ENCODE measurements around the gene GPR31. TPM values are rescaled to one million over a fixed set of nuclear protein-coding genes. Genes with fewer than 3 reads are reported as not detected.
"Not testable (repeated sequence)": the region's sequence is repeated elsewhere in the genome, so short reads cannot be mapped to it uniquely, and the experiment has no call there.

The GPR31 gene
- total RNA-seq, 2 donors from 2014 or later = not detected

DNA sequence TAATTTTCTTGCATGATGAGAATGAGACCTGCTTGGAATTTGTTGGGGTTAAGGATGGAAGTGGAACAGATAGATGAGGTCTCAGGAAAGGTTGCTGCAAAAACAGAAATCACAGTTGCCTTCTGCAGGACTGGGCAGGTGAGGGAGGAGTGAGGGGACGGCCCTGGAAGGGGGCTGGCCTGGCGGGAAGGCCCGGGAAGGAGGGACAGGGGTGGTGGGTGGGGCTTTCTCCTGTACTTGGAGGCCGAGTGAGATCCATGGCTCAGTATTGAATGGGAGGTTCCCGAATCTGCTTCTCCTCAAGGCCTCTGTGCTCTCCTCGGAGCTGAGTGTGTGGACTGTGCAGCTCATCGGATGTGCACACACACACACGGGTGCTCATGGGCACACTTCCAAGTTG, 44.8 kb upstream of the GPR31 start:
- not testable (repeated sequence) for DNase-seq; H3K27me3 ChIP-seq (ENCODE audit: control insufficient read depth, insufficient read depth, low read length, poor library complexity, severe bottlenecking); H3K9me3 ChIP-seq (ENCODE audit: control insufficient read depth, low read length); H3K36me3 Mint-ChIP-seq (ENCODE audit: low read depth); H3K4me3 ChIP-seq (ENCODE audit: low read length); H3K27me3 Mint-ChIP-seq (ENCODE audit: insufficient read depth); H3K27ac Mint-ChIP-seq; H3K36me3 ChIP-seq (ENCODE audit: control insufficient read depth, insufficient read depth, low read length); H3K27ac ChIP-seq (ENCODE audit: low read depth, low read length); H3K9ac ChIP-seq (ENCODE audit: extremely low read depth, low read length, poor library complexity, severe bottlenecking); H3K4me1 Mint-ChIP-seq; H3K4me1 ChIP-seq (ENCODE audit: control insufficient read depth, insufficient read depth, low read length); H3K4me3 Mint-ChIP-seq; H3K9me3 Mint-ChIP-seq
- WGBS, 2 experiments (ENCODE audit: insufficient coverage in 1 of 2, insufficient read length in 1 of 2) = 63 to 82% methylated on average over 2 to 7 of the region's 8 CpGs

GRCh38 chr6:167200806-167201205, 43.0 kb upstream of the GPR31 start:
- Mint-ChIP-seq H3K4me1 (peaks cover 5% of the 10 kb centered on the region), H3K9me3 (no peaks in the 10 kb centered on the region), H3K4me3 (no peak overlapping the region), H3K36me3 (ENCODE audit: low read depth) (no peaks in the 10 kb centered on the region), H3K27ac (no peak overlapping the region), H3K27me3 (ENCODE audit: insufficient read depth) (no peaks in the 10 kb centered on the region)
- no peak overlapping the region for H3K27ac ChIP-seq (ENCODE audit: low read depth, low read length)
- TF ChIP-seq, protein P1, sequence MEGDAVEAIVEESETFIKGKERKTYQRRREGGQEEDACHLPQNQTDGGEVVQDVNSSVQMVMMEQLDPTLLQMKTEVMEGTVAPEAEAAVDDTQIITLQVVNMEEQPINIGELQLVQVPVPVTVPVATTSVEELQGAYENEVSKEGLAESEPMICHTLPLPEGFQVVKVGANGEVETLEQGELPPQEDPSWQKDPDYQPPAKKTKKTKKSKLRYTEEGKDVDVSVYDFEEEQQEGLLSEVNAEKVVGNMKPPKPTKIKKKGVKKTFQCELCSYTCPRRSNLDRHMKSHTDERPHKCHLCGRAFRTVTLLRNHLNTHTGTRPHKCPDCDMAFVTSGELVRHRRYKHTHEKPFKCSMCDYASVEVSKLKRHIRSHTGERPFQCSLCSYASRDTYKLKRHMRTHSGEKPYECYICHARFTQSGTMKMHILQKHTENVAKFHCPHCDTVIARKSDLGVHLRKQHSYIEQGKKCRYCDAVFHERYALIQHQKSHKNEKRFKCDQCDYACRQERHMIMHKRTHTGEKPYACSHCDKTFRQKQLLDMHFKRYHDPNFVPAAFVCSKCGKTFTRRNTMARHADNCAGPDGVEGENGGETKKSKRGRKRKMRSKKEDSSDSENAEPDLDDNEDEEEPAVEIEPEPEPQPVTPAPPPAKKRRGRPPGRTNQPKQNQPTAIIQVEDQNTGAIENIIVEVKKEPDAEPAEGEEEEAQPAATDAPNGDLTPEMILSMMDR (conservative IDR thresholded peaks at IDR 0.05) = no peak
- 92 to 95% methylated on average over 14 of the region's 14 CpGs for WGBS, 2 experiments (ENCODE audit: insufficient coverage in 1 of 2, insufficient read length in 1 of 2)
- H3K36me3 ChIP-seq (ENCODE audit: control insufficient read depth, insufficient read depth, low read length) = no peaks in the 10 kb centered on the region
- DNase-seq = peak; percentile 35
- H3K27me3 ChIP-seq (ENCODE audit: control insufficient read depth, insufficient read depth, low read length, poor library complexity, severe bottlenecking) = no peaks in the 10 kb centered on the region
- no peaks in the 10 kb centered on the region for H3K9me3 ChIP-seq (ENCODE audit: control insufficient read depth, low read length)
- no peak overlapping the region for H3K4me3 ChIP-seq (ENCODE audit: low read length)
- H3K4me1 ChIP-seq (ENCODE audit: control insufficient read depth, insufficient read depth, low read length) = no peaks in the 10 kb centered on the region
- no peak overlapping the region for H3K9ac ChIP-seq (ENCODE audit: extremely low read depth, low read length, poor library complexity, severe bottlenecking)

- not testable (repeated sequence) for H3K9ac ChIP-seq (ENCODE audit: extremely low read depth, low read length, poor library complexity, severe bottlenecking); H3K9me3 ChIP-seq (ENCODE audit: control insufficient read depth, low read length); H3K4me3 Mint-ChIP-seq; H3K27ac ChIP-seq (ENCODE audit: low read depth, low read length); H3K36me3 Mint-ChIP-seq (ENCODE audit: low read depth); H3K27me3 Mint-ChIP-seq (ENCODE audit: insufficient read depth); H3K36me3 ChIP-seq (ENCODE audit: control insufficient read depth, insufficient read depth, low read length); DNase-seq; H3K4me1 ChIP-seq (ENCODE audit: control insufficient read depth, insufficient read depth, low read length); H3K27ac Mint-ChIP-seq; H3K4me3 ChIP-seq (ENCODE audit: low read length); H3K4me1 Mint-ChIP-seq; H3K27me3 ChIP-seq (ENCODE audit: control insufficient read depth, insufficient read depth, low read length, poor library complexity, severe bottlenecking); H3K9me3 Mint-ChIP-seq
- WGBS, 2 experiments (ENCODE audit: insufficient coverage in 1 of 2, insufficient read length in 1 of 2) = 76% methylated on average over 3 of the region's 21 CpGs; no CpG with 5 or more reads in 1 of the 2 experiments
These were observed 38.3 kb upstream of the GPR31 start for GRCh38 chr6:167195941-167196610.

DNA sequence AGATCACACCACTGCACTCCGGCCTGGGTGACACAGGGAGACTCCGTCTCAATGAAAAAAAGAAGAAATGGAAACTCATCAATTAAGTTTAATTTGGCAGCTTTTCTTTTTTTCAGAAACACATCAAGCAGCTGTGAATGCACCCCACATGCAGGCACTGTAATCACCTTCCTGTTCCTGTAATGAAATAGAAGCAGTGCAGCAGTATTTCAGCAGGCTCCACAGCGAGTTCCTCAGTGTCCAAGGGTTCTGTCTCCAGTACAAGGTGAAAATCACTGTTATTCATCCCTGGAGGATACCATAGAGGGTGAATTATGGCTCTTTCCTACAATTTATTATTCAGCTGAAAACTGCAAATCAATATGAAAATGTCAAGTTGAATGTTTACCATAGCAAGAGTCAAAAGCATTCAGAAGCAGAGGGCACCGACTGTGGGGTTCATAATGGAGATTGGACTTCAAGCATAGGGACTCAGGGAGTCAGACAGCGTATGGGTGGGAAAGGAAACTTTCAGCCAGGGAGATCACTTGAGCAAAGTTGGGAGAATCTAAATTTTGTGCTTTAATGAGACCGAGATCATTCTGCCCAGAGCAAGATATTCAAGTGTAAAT, 35.8 kb upstream of the GPR31 start:
- H3K4me1 ChIP-seq (ENCODE audit: control insufficient read depth, insufficient read depth, low read length); H3K9me3 Mint-ChIP-seq; H3K36me3 ChIP-seq (ENCODE audit: control insufficient read depth, insufficient read depth, low read length); DNase-seq; H3K9ac ChIP-seq (ENCODE audit: extremely low read depth, low read length, poor library complexity, severe bottlenecking); H3K4me3 Mint-ChIP-seq; H3K36me3 Mint-ChIP-seq (ENCODE audit: low read depth); H3K9me3 ChIP-seq (ENCODE audit: control insufficient read depth, low read length); H3K27ac ChIP-seq (ENCODE audit: low read depth, low read length); H3K4me3 ChIP-seq (ENCODE audit: low read length); H3K27me3 Mint-ChIP-seq (ENCODE audit: insufficient read depth); H3K27ac Mint-ChIP-seq; H3K27me3 ChIP-seq (ENCODE audit: control insufficient read depth, insufficient read depth, low read length, poor library complexity, severe bottlenecking); H3K4me1 Mint-ChIP-seq: not testable (repeated sequence)
- 83 to 100% methylated on average over 4 to 6 of the region's 6 CpGs for WGBS, 2 experiments (ENCODE audit: insufficient coverage in 1 of 2, insufficient read length in 1 of 2)

- H3K27ac ChIP-seq (ENCODE audit: low read depth, low read length); H3K27me3 Mint-ChIP-seq (ENCODE audit: insufficient read depth); H3K36me3 ChIP-seq (ENCODE audit: control insufficient read depth, insufficient read depth, low read length); H3K4me1 Mint-ChIP-seq; H3K27ac Mint-ChIP-seq; H3K4me1 ChIP-seq (ENCODE audit: control insufficient read depth, insufficient read depth, low read length); H3K36me3 Mint-ChIP-seq (ENCODE audit: low read depth); H3K27me3 ChIP-seq (ENCODE audit: control insufficient read depth, insufficient read depth, low read length, poor library complexity, severe bottlenecking); H3K4me3 Mint-ChIP-seq; H3K9me3 Mint-ChIP-seq; H3K9ac ChIP-seq (ENCODE audit: extremely low read depth, low read length, poor library complexity, severe bottlenecking); H3K4me3 ChIP-seq (ENCODE audit: low read length); H3K9me3 ChIP-seq (ENCODE audit: control insufficient read depth, low read length); DNase-seq: not testable (repeated sequence)
- whole genome bisulfite sequencing, 2 experiments (ENCODE audit: insufficient coverage in 1 of 2, insufficient read length in 1 of 2) = 91 to 96% methylated on average over 6 to 8 of the region's 8 CpGs
These were observed 33.3 kb upstream of the GPR31 start for GRCh38 chr6:167191043-167191583.

DNA sequence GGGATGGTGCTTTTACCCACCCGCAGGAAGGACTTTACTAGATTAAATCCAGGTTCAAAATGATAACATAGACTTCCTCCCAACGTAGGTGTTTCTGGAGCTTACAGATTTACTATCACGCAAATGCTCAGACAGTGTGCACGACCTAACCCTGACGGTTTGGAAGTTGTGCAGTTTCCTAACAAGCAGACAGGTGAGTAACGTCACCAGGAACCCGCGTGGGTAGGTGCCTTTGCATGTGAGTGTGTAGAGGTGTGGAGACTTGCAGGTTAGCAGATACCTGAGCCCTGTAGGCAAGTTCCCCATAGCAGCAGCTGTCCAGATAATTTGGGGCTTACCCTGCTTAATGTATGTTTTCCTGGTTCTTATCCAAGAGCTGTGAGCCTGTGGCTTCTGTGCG, 29.5 kb upstream of the GPR31 start:
- not testable (repeated sequence) for H3K36me3 ChIP-seq (ENCODE audit: control insufficient read depth, insufficient read depth, low read length); H3K4me1 Mint-ChIP-seq; H3K4me3 Mint-ChIP-seq; H3K27me3 ChIP-seq (ENCODE audit: control insufficient read depth, insufficient read depth, low read length, poor library complexity, severe bottlenecking); H3K27me3 Mint-ChIP-seq (ENCODE audit: insufficient read depth); H3K9me3 ChIP-seq (ENCODE audit: control insufficient read depth, low read length); H3K9ac ChIP-seq (ENCODE audit: extremely low read depth, low read length, poor library complexity, severe bottlenecking); H3K36me3 Mint-ChIP-seq (ENCODE audit: low read depth); H3K27ac Mint-ChIP-seq; H3K4me1 ChIP-seq (ENCODE audit: control insufficient read depth, insufficient read depth, low read length); H3K4me3 ChIP-seq (ENCODE audit: low read length); H3K9me3 Mint-ChIP-seq; DNase-seq; H3K27ac ChIP-seq (ENCODE audit: low read depth, low read length)
- WGBS, 2 experiments (ENCODE audit: insufficient coverage in 1 of 2, insufficient read length in 1 of 2) = 80 to 95% methylated on average over 2 to 8 of the region's 9 CpGs

Data from endodermal cell (in vitro differentiated cells).